Mesendoderm (in vitro differentiated cells): ENCODE measurements around the gene TMEM150C.

ENCODE experiments used
- DNase-seq: peaks from one replicate; pipeline ENCODE4 v3.0.0; 2013
- H2AK5ac ChIP-seq: 2 replicates; pipeline ENCODE4 v1.6.1; 2013; ENCODE audit warnings: low read length, inconsistent platforms
- H2BK120ac ChIP-seq: 2 replicates; pipeline ENCODE4 v1.6.1; 2013; ENCODE audit warnings: low read depth, mild to moderate bottlenecking, low read length, moderate library complexity, mixed read lengths
- H2BK15ac ChIP-seq: replicated peaks from 2 replicates; pipeline ENCODE4 v1.6.1; 2013; ENCODE audit warnings: low read depth, mild to moderate bottlenecking, moderate library complexity
- H2BK5ac ChIP-seq: 2 replicates; pipeline ENCODE4 v1.6.1; 2013; ENCODE audit warnings: low read length, inconsistent platforms
- H3K18ac ChIP-seq: 2 replicates; pipeline ENCODE4 v1.6.1; 2013; ENCODE audit warnings: mild to moderate bottlenecking, low read length, mixed read lengths
- H3K23ac ChIP-seq: one replicate; pipeline ENCODE4 v1.6.1; 2013; ENCODE audit warnings: low read length
- H3K27ac ChIP-seq: 2 replicates; pipeline ENCODE4 v1.5.1; 2013; ENCODE audit warnings: low read depth, mild to moderate bottlenecking, inconsistent platforms, low read length, moderate library complexity
- H3K27me3 ChIP-seq: 2 replicates; pipeline ENCODE4 v1.6.1; 2013; ENCODE audit warnings: low read length, control low read depth, mild to moderate bottlenecking, inconsistent platforms; ENCODE audit not compliant: insufficient read depth, poor library complexity
- H3K36me3 ChIP-seq: 2 replicates; pipeline ENCODE4 v1.6.1; 2013; ENCODE audit warnings: low read length, inconsistent platforms; ENCODE audit not compliant: control insufficient read depth, insufficient read depth
- H3K4ac ChIP-seq: one replicate; pipeline ENCODE4 v1.6.1; 2013; ENCODE audit warnings: low read depth, mild to moderate bottlenecking, low read length, moderate library complexity
- H3K4me1 ChIP-seq: 2 replicates; pipeline ENCODE4 v1.6.1; 2013; ENCODE audit warnings: low read depth, low read length, inconsistent platforms; ENCODE audit not compliant: control insufficient read depth
- H3K4me2 ChIP-seq: 2 replicates; pipeline ENCODE4 v1.6.1; 2013; ENCODE audit warnings: low read length
- H3K4me3 ChIP-seq: 2 replicates; pipeline ENCODE4 v1.5.1; 2013; ENCODE audit warnings: mild to moderate bottlenecking, low read length
- H3K56ac ChIP-seq: one replicate; pipeline ENCODE4 v1.6.1; 2013; ENCODE audit warnings: low read length
- H3K79me1 ChIP-seq: 2 replicates; pipeline ENCODE4 v1.6.1; 2013; ENCODE audit warnings: low read length, inconsistent platforms
- H3K79me2 ChIP-seq: 2 replicates; pipeline ENCODE4 v1.6.1; 2013; ENCODE audit warnings: mild to moderate bottlenecking, low read length; ENCODE audit not compliant: control insufficient read depth, insufficient read depth
- H3K9ac ChIP-seq: 2 replicates; pipeline ENCODE4 v1.6.1; 2013; ENCODE audit warnings: low read length, inconsistent platforms
- H4K5ac ChIP-seq: one replicate; pipeline ENCODE4 v1.6.1; 2013; ENCODE audit warnings: low read length
- H4K8ac ChIP-seq: one replicate; pipeline ENCODE4 v1.6.1; 2013; ENCODE audit warnings: low read depth, mild to moderate bottlenecking, control low read depth, low read length, moderate library complexity
- WGBS: extraction: QIAGEN DNeasy Blood & Tissue Kit; methylation state at CpG from one replicate; pipeline ENCODE4 v1.1.7; 2013; ENCODE audit warnings: low lambda C conversion rate, missing lambda C conversion rate; ENCODE audit not compliant: insufficient coverage; ENCODE audit errors: extremely low coverage; 5-methylcytosine and 5-hydroxymethylcytosine counted together

The TMEM150C gene

DNA sequence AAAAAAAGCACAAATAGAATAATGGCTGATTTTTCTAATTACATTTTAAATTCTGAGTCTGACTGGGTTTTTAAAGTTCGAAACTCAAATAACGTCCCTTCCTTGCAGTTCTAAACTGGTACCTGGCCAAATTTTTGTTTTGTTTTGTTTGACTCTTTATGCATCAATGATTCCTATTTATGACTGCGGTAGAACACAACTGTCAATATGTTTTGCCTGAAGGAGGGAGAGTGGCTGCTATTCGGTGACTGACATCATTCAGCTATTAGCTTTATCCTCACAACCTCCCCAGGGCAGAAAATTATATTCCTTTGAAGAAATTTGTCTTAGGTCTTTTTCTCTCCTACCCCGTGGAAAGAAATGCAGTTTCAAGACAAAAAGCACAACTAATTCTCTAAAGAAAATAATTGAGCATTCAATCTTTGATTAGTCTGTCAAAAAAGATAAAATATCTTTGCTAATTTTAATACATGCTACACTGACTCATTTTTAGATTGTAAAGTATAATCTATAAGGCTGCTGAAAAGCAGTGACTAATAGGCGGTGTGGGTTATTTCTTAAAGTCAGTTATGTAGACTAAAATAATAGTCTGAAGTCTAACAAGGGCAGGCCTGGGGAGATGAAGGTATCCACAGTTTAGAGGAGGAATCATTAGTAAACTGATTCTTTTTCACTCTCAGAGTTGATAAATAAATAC lies 61.9 kb downstream of the TMEM150C start:
- Histone ChIP-seq H4K8ac (no peak overlapping the region), H3K56ac (no peak overlapping the region), H3K4me3 (no peak overlapping the region), H3K79me1 (no peaks in the 10 kb centered on the region), H3K27ac (no peak overlapping the region), H3K79me2 (no peaks in the 10 kb centered on the region), H2BK15ac (no peak overlapping the region), H3K18ac (no peak overlapping the region), H3K9ac (no peak overlapping the region), H2BK120ac (no peak overlapping the region), H3K4ac (no peak overlapping the region), H3K27me3 (no peaks in the 10 kb centered on the region), H3K4me2 (no peak overlapping the region), H3K36me3 (no peaks in the 10 kb centered on the region), H2BK5ac (no peak overlapping the region), H4K5ac (no peak overlapping the region), H2AK5ac (no peak overlapping the region), H3K4me1 (no peaks in the 10 kb centered on the region), H3K23ac (no peak overlapping the region)
- DNase-seq = no peak
- WGBS = no CpG with 5 or more reads among the region's 6 CpGs

DNA sequence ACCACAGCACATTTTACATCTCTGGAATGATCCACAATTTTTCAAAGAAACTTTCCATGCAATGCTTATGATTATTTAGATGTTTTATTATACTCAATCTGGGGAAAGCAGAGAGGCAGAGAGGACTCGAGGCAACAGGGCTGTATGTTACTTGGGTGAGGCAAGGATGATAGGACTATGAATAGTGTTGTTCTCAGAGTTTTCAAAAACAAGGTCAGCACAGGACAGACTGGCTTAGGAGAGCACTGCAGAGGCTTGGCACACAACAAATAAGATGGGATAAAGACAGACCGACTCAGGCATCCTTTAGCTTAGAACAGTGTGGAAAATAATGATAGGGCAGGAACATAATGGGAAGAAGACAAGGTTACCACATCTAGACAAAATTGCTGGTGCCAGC lies 65.4 kb downstream of the TMEM150C start:
- Histone ChIP-seq H3K23ac (no peak overlapping the region), H3K79me2 (no peaks in the 10 kb centered on the region), H3K18ac (no peak overlapping the region), H3K9ac (no peak overlapping the region), H2BK5ac (no peak overlapping the region), H3K4me1 (no peaks in the 10 kb centered on the region), H4K5ac (no peak overlapping the region), H3K56ac (no peak overlapping the region), H3K36me3 (no peaks in the 10 kb centered on the region), H3K27ac (no peak overlapping the region), H2BK15ac (no peak overlapping the region), H2BK120ac (no peak overlapping the region), H3K4ac (no peak overlapping the region), H3K27me3 (no peaks in the 10 kb centered on the region), H2AK5ac (no peak overlapping the region), H3K79me1 (no peaks in the 10 kb centered on the region), H3K4me2 (no peak overlapping the region), H4K8ac (no peak overlapping the region), H3K4me3 (no peak overlapping the region)
- no CpG with 5 or more reads among the region's 2 CpGs for WGBS
- no peak for DNase-seq

- H3K79me1 ChIP-seq = no peaks in the 10 kb centered on the region
- no peak for DNase-seq
- H3K27ac ChIP-seq = no peak overlapping the region
- H2BK15ac ChIP-seq = no peak overlapping the region
- no peaks in the 10 kb centered on the region for H3K79me2 ChIP-seq
- H4K5ac ChIP-seq = no peak overlapping the region
- no peak overlapping the region for H4K8ac ChIP-seq
- no peak overlapping the region for H2AK5ac ChIP-seq
- no peaks in the 10 kb centered on the region for H3K27me3 ChIP-seq
- WGBS = no CpG with 5 or more reads among the region's 4 CpGs
- no peak overlapping the region for H3K4me3 ChIP-seq
- H3K9ac ChIP-seq = no peak overlapping the region
- H2BK5ac ChIP-seq = no peak overlapping the region
- no peak overlapping the region for H3K23ac ChIP-seq
- no peaks in the 10 kb centered on the region for H3K4me1 ChIP-seq
- H3K36me3 ChIP-seq = no peaks in the 10 kb centered on the region
- no peak overlapping the region for H3K18ac ChIP-seq
- no peak overlapping the region for H3K4ac ChIP-seq
- no peak overlapping the region for H3K4me2 ChIP-seq
- H2BK120ac ChIP-seq = no peak overlapping the region
- H3K56ac ChIP-seq = no peak overlapping the region
These were observed 66.1 kb downstream of the TMEM150C start for GRCh38 chr4:82495666-82496065.

DNA sequence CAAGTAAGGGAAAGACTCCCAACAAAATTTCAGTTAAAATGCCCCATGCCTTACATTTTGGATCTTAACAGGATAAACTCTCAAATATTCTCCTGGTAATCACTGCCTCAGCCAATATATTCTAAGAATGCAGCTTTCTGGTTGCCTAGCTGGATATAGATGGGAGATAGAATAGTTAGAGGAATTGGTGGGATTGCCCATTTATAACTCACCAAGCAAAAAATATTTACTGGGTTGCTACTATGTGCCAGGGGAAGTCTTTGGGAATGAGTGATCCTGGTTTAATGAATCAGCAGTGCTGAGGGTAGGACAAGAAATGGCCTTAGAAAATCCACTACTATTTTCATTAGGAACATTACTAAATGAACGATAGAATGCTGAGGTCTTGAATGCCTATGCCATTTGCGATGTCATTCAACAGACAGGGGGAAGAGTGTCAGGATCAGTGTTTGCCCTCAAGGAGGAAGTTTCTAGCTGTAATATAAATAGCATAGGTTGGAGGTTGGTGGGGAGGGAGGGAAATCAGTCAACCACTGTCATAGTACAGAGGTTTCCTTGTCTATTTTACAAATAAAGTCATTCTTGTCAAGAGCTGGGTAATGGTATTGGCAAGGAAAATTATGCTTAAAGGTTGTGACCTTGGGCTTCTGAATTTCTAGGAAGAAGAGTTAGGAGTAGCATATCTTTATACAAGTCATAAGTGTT lies 67.9 kb downstream of the TMEM150C start:
- Histone ChIP-seq H3K9ac (no peak overlapping the region), H3K56ac (no peak overlapping the region), H4K8ac (no peak overlapping the region), H3K36me3 (no peaks in the 10 kb centered on the region), H2BK15ac (no peak overlapping the region), H3K23ac (no peak overlapping the region), H3K4me2 (no peak overlapping the region), H3K4ac (no peak overlapping the region), H3K27me3 (no peaks in the 10 kb centered on the region), H2BK5ac (no peak overlapping the region), H3K79me1 (no peaks in the 10 kb centered on the region), H4K5ac (no peak overlapping the region), H3K79me2 (no peaks in the 10 kb centered on the region), H3K18ac (no peak overlapping the region), H2BK120ac (no peak overlapping the region), H3K4me1 (no peaks in the 10 kb centered on the region), H3K4me3 (no peak overlapping the region), H3K27ac (no peak overlapping the region), H2AK5ac (no peak overlapping the region)
- WGBS = no CpG with 5 or more reads among the region's 2 CpGs
- no peak for DNase-seq

DNA sequence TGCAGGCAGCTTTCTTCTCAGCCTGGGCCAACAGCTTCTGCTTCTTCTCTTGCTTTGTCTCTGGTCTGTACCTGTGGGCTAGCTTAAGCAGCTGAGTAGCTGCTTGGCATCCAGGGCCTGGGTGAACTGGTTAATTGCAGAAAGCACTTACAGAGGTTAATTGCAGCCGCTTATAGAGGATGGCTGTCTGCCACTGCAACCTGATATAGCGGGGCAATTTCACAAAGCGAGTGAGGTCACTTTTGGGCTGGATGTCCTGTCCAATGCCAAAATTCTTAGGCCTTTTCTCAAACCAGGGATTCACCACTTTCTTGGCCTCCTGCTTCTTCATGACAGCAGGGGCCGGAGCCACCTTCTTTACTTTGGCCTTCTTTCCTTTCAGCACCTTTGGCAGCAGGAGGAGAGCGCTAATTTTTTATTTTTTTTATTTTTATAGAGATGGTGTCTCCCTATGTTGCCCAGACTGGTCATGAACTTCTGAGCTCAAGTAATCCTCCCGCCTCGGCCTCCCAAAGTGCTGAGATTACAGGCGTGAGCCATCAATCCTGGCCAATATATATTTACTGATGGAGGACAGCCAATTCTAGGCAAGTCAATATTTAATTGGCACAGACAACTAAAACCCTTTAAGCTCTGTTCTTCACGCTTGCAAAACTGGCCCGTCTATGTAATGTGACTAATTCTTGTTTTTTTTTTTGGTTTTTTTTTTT lies 70.4 kb downstream of the TMEM150C start:
- Histone ChIP-seq H2AK5ac (no peak overlapping the region), H2BK120ac (no peak overlapping the region), H3K4ac (no peak overlapping the region), H2BK15ac (no peak overlapping the region), H2BK5ac (no peak overlapping the region), H3K79me2 (no peaks in the 10 kb centered on the region), H3K27ac (no peak overlapping the region), H4K5ac (no peak overlapping the region), H3K23ac (no peak overlapping the region), H3K4me2 (no peak overlapping the region), H3K79me1 (no peaks in the 10 kb centered on the region), H3K18ac (no peak overlapping the region), H3K36me3 (no peaks in the 10 kb centered on the region), H3K4me3 (no peak overlapping the region), H3K56ac (no peak overlapping the region), H3K27me3 (no peaks in the 10 kb centered on the region), H4K8ac (no peak overlapping the region), H3K9ac (no peak overlapping the region), H3K4me1 (no peaks in the 10 kb centered on the region)
- no peak for DNase-seq
- no CpG with 5 or more reads among the region's 10 CpGs for WGBS
